NCI-H226 (cell line): Measurements from ENCODE around the gene DET1.
"Not testable (repeated sequence)": the region's sequence is repeated elsewhere in the genome, so short reads cannot be mapped to it uniquely, and the experiment has no call there.

Experiments used
- DNase-seq: peaks from one replicate; pipeline ENCODE4 v3.0.0-alpha.2; 2015

The DET1 gene

GRCh38 chr15:88539441-88539840 is 7.0 kb downstream of the DET1 start:
- no peak for DNase-seq

GRCh38 chr15:88538972-88539371 is 7.5 kb downstream of the DET1 start:
- DNase-seq = no peak

GRCh38 chr15:88537591-88538317 is 8.7 kb downstream of the DET1 start:
- DNase-seq = no peak

GRCh38 chr15:88535607-88536313 is 10.7 kb downstream of the DET1 start:
- no peak for DNase-seq

GRCh38 chr15:88535100-88535499 is 11.4 kb downstream of the DET1 start:
- DNase-seq = no peak

- DNase-seq = no peak
Observed at GRCh38 chr15:88533376-88533775, 13.1 kb downstream of the DET1 start.

GRCh38 chr15:88529021-88529630 is 17.4 kb downstream of the DET1 start:
- DNase-seq = no peak

- no peak for DNase-seq
Observed at GRCh38 chr15:88526247-88526879, 20.1 kb downstream of the DET1 start.

GRCh38 chr15:88525418-88525817 is 21.1 kb downstream of the DET1 start:
- DNase-seq = no peak

GRCh38 chr15:88524094-88524493 is 22.4 kb downstream of the DET1 start:
- DNase-seq = not testable (repeated sequence)

- DNase-seq = no peak
Observed at GRCh38 chr15:88518903-88519302, 27.6 kb downstream of the DET1 start.

GRCh38 chr15:88513195-88513594 is 33.3 kb downstream of the DET1 start:
- no peak for DNase-seq

GRCh38 chr15:88512601-88513000 is 33.9 kb downstream of the DET1 start:
- DNase-seq = no peak

- DNase-seq = no peak
Observed at GRCh38 chr15:88512078-88512477, 34.4 kb downstream of the DET1 start.

GRCh38 chr15:88511161-88511560 is 35.3 kb downstream of the DET1 start:
- no peak for DNase-seq

- no peak for DNase-seq
Observed at GRCh38 chr15:88509964-88510363, 36.5 kb downstream of the DET1 start.

GRCh38 chr15:88509321-88509720 is 37.2 kb downstream of the DET1 start:
- DNase-seq = no peak

GRCh38 chr15:88506628-88507027 is 39.9 kb downstream of the DET1 start:
- DNase-seq = no peak

- no peak for DNase-seq
Observed at GRCh38 chr15:88505721-88506120, 40.8 kb downstream of the DET1 start.

- no peak for DNase-seq
Observed at GRCh38 chr15:88504445-88504844, 42.0 kb downstream of the DET1 start.

GRCh38 chr15:88498996-88499395 is 47.5 kb downstream of the DET1 start:
- DNase-seq = no peak

- DNase-seq = no peak
Observed at GRCh38 chr15:88497109-88497765, 49.2 kb downstream of the DET1 start.

- DNase-seq = no peak
Observed at GRCh38 chr15:88493844-88494243, 52.6 kb downstream of the DET1 start.
